GM23338 (cell line): ENCODE data around the gene RHOD. TPM values are rescaled to one million over a fixed set of nuclear protein-coding genes. Genes with fewer than 3 reads are reported as not detected.

ENCODE experiments used
- ATAC-seq: fragments of 200-7000 bp; cut with Tn5 transposase; 3 replicates; pipeline ENCODE4 v1.9.1; 2020
- DNase-seq: peaks from one replicate; pipeline ENCODE4 v3.0.0-alpha.2; 2015; ENCODE audit warnings: low spot score
- H2AFZ ChIP-seq: fragments of 200-600 bp; sonication (generic); 2 replicates; pipeline ENCODE4 v1.8.0; 2016; ENCODE audit warnings: antibody characterized with exemption, mild to moderate bottlenecking, moderate library complexity
- H3F3A ChIP-seq: fragments of 200-600 bp; sonication (generic); replicated peaks from 2 replicates; pipeline ENCODE4 v1.8.0; 2017; ENCODE audit warnings: antibody characterized with exemption, mixed run types, low read depth
- H3K27ac ChIP-seq: fragments of 200-600 bp; sonication (generic); 2 replicates; pipeline ENCODE4 v1.6.1; 2016; ENCODE audit warnings: low read depth
- H3K27me3 ChIP-seq: fragments of 200-600 bp; sonication (generic); 2 replicates; pipeline ENCODE4 v1.8.0; 2016; ENCODE audit warnings: mild to moderate bottlenecking, mixed run types, moderate library complexity; ENCODE audit not compliant: insufficient read depth
- H3K36me3 ChIP-seq: fragments of 200-600 bp; sonication (generic); 2 replicates; pipeline ENCODE4 v1.8.0; 2016; ENCODE audit warnings: mild to moderate bottlenecking; ENCODE audit not compliant: insufficient read depth
- H3K4me1 ChIP-seq: fragments of 200-600 bp; sonication (generic); 2 replicates; pipeline ENCODE4 v1.8.0; 2016; ENCODE audit warnings: mild to moderate bottlenecking, moderate library complexity; ENCODE audit not compliant: insufficient read depth
- H3K4me2 ChIP-seq: fragments of 200-600 bp; sonication (generic); 2 replicates; pipeline ENCODE4 v1.7.1; 2017; ENCODE audit warnings: mixed run types
- H3K4me3 ChIP-seq: fragments of 200-600 bp; sonication (generic); 2 replicates; pipeline ENCODE4 v1.6.1; 2016; ENCODE audit warnings: mixed run types
- H3K79me2 ChIP-seq: fragments of 200-600 bp; sonication (generic); replicated peaks from 2 replicates; pipeline ENCODE4 v1.8.0; 2017; ENCODE audit warnings: mild to moderate bottlenecking; ENCODE audit not compliant: insufficient read depth
- H3K9me2 ChIP-seq: fragments of 200-600 bp; sonication (generic); 2 replicates; pipeline ENCODE4 v1.8.0; 2017; ENCODE audit not compliant: insufficient read depth
- H4K20me1 ChIP-seq: fragments of 200-600 bp; sonication (generic); replicated peaks from 2 replicates; pipeline ENCODE4 v1.8.0; 2017; ENCODE audit warnings: mild to moderate bottlenecking; ENCODE audit not compliant: insufficient read depth
- H3K27ac Mint-ChIP-seq: 2 replicates; pipeline ENCODE4 v1.8.0; 2020; ENCODE audit warnings: inconsistent platforms, mild to moderate bottlenecking, moderate library complexity, mixed read lengths
- H3K27me3 Mint-ChIP-seq: 3 replicates; pipeline ENCODE4 v1.8.0; 2022; ENCODE audit warnings: low read depth, mild to moderate bottlenecking, moderate library complexity, mixed read lengths, inconsistent platforms; ENCODE audit not compliant: insufficient read depth, poor library complexity
- H3K36me3 Mint-ChIP-seq: 3 replicates; pipeline ENCODE4 v1.8.0; 2021; ENCODE audit warnings: low read depth, mild to moderate bottlenecking, inconsistent platforms, moderate library complexity, mixed read lengths
- H3K4me1 Mint-ChIP-seq: 3 replicates; pipeline ENCODE4 v1.8.0; 2020; ENCODE audit warnings: mild to moderate bottlenecking, inconsistent platforms, mixed read lengths
- H3K4me3 Mint-ChIP-seq: 3 replicates; pipeline ENCODE4 v1.8.0; 2021; ENCODE audit warnings: moderate library complexity, mild to moderate bottlenecking, inconsistent platforms, mixed read lengths
- H3K9me3 Mint-ChIP-seq: 3 replicates; pipeline ENCODE4 v1.8.0; 2020; ENCODE audit warnings: moderate library complexity, mild to moderate bottlenecking, inconsistent platforms, mixed read lengths
- CREB1 ChIP-seq: fragments of 250-450 bp; sonication (Bioruptor Pico); IDR thresholded peaks from 2 replicates; pipeline ENCODE4 v1.5.0; 2020; ENCODE audit warnings: low read depth, mild to moderate bottlenecking, moderate library complexity
- ETS1 ChIP-seq: IDR thresholded peaks from 2 replicates; pipeline ENCODE4 v1.6.1; 2016; ENCODE audit warnings: antibody characterized with exemption
- EZH2 ChIP-seq: fragments of 200-600 bp; sonication (generic); IDR thresholded peaks from one replicate; pipeline ENCODE4 v1.8.0; 2017; ENCODE audit warnings: antibody characterized with exemption, mild to moderate bottlenecking, low read depth; ENCODE audit not compliant: unreplicated experiment
- JUNB ChIP-seq: IDR thresholded peaks from one replicate; pipeline ENCODE4 v1.6.1; 2016; ENCODE audit warnings: antibody characterized with exemption; ENCODE audit not compliant: unreplicated experiment
- POLR2AphosphoS5 ChIP-seq: IDR thresholded peaks from 2 replicates; pipeline ENCODE4 v1.6.1; 2016; ENCODE audit warnings: antibody characterized with exemption, low read depth
- REST ChIP-seq: IDR thresholded peaks from one replicate; pipeline ENCODE4 v1.6.1; 2018; ENCODE audit warnings: antibody characterized with exemption; ENCODE audit not compliant: unreplicated experiment
- ZNF114 ChIP-seq: fragments of 250-450 bp; sonication (Bioruptor Pico); IDR thresholded peaks from 2 replicates; pipeline ENCODE4 v1.5.0; 2020; ENCODE audit warnings: mild to moderate bottlenecking, moderate library complexity
- ZNF331 ChIP-seq: fragments of 250-450 bp; sonication (Bioruptor Pico); IDR thresholded peaks from 2 replicates; pipeline ENCODE4 v1.5.0; 2020; ENCODE audit warnings: low read depth, mild to moderate bottlenecking, moderate library complexity
- polyA plus RNA-seq: library from polyadenylated mRNA; unstranded; fragments of >200 nt; fragmentation: Nextera tagmentation; extraction: Ambion mirVana; gene quantifications from 2 replicates; pipeline ENCODE4 v1.2.1, GENCODE V29; 2016
- total RNA-seq: library from RNA; depleted of rRNA; stranded (reverse); fragments of >200 nt; shearing (Covaris generic); gene quantifications from 2 replicates; pipeline ENCODE4 v1.2.3, GENCODE V29; 2014

RHOD gene
- total and polyA plus RNA-seq, 2 experiments from 2014 or later: 13.8 to 16.2 TPM

- Histone ChIP-seq H3K4me2 (no peak overlapping the region), H4K20me1 (no peaks in the 10 kb centered on the region), H3K79me2 (no peaks in the 10 kb centered on the region), H3K4me3 (no peak overlapping the region), H3F3A (0 out of 2 replicates have a peak, but pooled peaks cover 6% of the 10 kb centered on the region), H2AFZ (no peak overlapping the region), H3K36me3 (no peaks in the 10 kb centered on the region), H3K27me3 (no peaks in the 10 kb centered on the region), H3K9me2 (no peaks in the 10 kb centered on the region), H3K27ac (no peak overlapping the region), H3K4me1 (peaks cover 15% of the 10 kb centered on the region; the same call in 1 of the 2 replicates)
- Mint-ChIP-seq H3K27ac (no peak overlapping the region), H3K27me3 (peaks cover 18% of the 10 kb centered on the region), H3K36me3 (no peaks in the 10 kb centered on the region), H3K4me1 (peaks cover 22% of the 10 kb centered on the region), H3K9me3 (no peaks in the 10 kb centered on the region), H3K4me3 (no peak overlapping the region)
- ATAC-seq (no peak; the same call in 2 of the 3 replicates), DNase-seq (no peak)
- TF ChIP-seq ZNF114 (CRISPR knock-in tag): no peak
These were observed 25.7 kb upstream of the RHOD start for GRCh38 chr11:67030976-67031375.

GRCh38 chr11:67031791-67032561 is 24.7 kb upstream of the RHOD start:
- DNase-seq (no peak), ATAC-seq (peak; percentile 62)
- Histone ChIP-seq H3K27me3 (no peaks in the 10 kb centered on the region), H3K79me2 (no peaks in the 10 kb centered on the region), H3K4me2 (no peak overlapping the region), H3K4me3 (no peak overlapping the region), H3K9me2 (no peaks in the 10 kb centered on the region), H3K36me3 (no peaks in the 10 kb centered on the region), H3K4me1 (peaks cover 15% of the 10 kb centered on the region; the same call in 1 of the 2 replicates), H3K27ac (no peak overlapping the region; the same call in 1 of the 2 replicates), H3F3A (0 out of 2 replicates have a peak, but pooled peaks cover 6% of the 10 kb centered on the region), H2AFZ (no peak overlapping the region), H4K20me1 (no peaks in the 10 kb centered on the region)
- H3K4me3 Mint-ChIP-seq: no peak overlapping the region; the same call in 2 of the 3 replicates
- H3K36me3 Mint-ChIP-seq: no peaks in the 10 kb centered on the region
- no peak for TF ChIP-seq POLR2AphosphoS5
- no peak for TF ChIP-seq REST
- no peak for TF ChIP-seq EZH2
- TF ChIP-seq JUNB: no peak
- no peak for TF ChIP-seq ETS1
- TF ChIP-seq ZNF331 (CRISPR knock-in tag): no peak
- no peak for TF ChIP-seq CREB1 (CRISPR knock-in tag)
- peaks cover 18% of the 10 kb centered on the region for H3K27me3 Mint-ChIP-seq
- no peak overlapping the region for H3K27ac Mint-ChIP-seq
- H3K9me3 Mint-ChIP-seq: no peaks in the 10 kb centered on the region
- H3K4me1 Mint-ChIP-seq: peaks cover 22% of the 10 kb centered on the region
